Amygdala (tissue), 56 donors: Measurements from ENCODE around the gene MEGF11.

Experiments
- DNase-seq, 56 donors: peaks; one replicate each; lab custom pipeline; 2025; lab: John Stamatoyannopoulos, UW

MEGF11 gene

GRCh38 chr15:66077320-66077663 lies 176.3 kb downstream of the MEGF11 start:
- DNase-seq = no peak

GRCh38 chr15:66076591-66077319 lies 176.8 kb downstream of the MEGF11 start:
- DNase-seq = no peak

GRCh38 chr15:66075947-66076346 lies 177.6 kb downstream of the MEGF11 start:
- DNase-seq = no peak

- DNase-seq = no peak
These were observed 180.8 kb downstream of the MEGF11 start for GRCh38 chr15:66072616-66073361.

- DNase-seq = no peak
These were observed 181.6 kb downstream of the MEGF11 start for GRCh38 chr15:66071921-66072295.

GRCh38 chr15:66071160-66071920 lies 182.2 kb downstream of the MEGF11 start:
- DNase-seq = no peak

GRCh38 chr15:66070220-66070934 lies 183.2 kb downstream of the MEGF11 start:
- DNase-seq = no peak

GRCh38 chr15:66069751-66070150 lies 183.8 kb downstream of the MEGF11 start:
- DNase-seq = no peak

GRCh38 chr15:66068801-66069200 lies 184.7 kb downstream of the MEGF11 start:
- no peak for DNase-seq

GRCh38 chr15:66067687-66068086 lies 185.9 kb downstream of the MEGF11 start:
- no peak for DNase-seq

- no peak for DNase-seq
These were observed 187.1 kb downstream of the MEGF11 start for GRCh38 chr15:66066481-66066880.

- no peak for DNase-seq
These were observed 187.5 kb downstream of the MEGF11 start for GRCh38 chr15:66066005-66066404.

GRCh38 chr15:66065325-66065724 lies 188.2 kb downstream of the MEGF11 start:
- no peak for DNase-seq

- no peak for DNase-seq
These were observed 190.4 kb downstream of the MEGF11 start for GRCh38 chr15:66063147-66063546.

GRCh38 chr15:66057089-66057488 lies 196.5 kb downstream of the MEGF11 start:
- no peak for DNase-seq

- peak in 24 of 56 donors; percentile 2 to 70 (median 20) for DNase-seq
These were observed 199.6 kb downstream of the MEGF11 start for GRCh38 chr15:66053991-66054390.

- no peak for DNase-seq
These were observed 201.7 kb downstream of the MEGF11 start for GRCh38 chr15:66051833-66052232.

GRCh38 chr15:66050264-66050663 lies 203.3 kb downstream of the MEGF11 start:
- DNase-seq = no peak

GRCh38 chr15:66049353-66049752 lies 204.2 kb downstream of the MEGF11 start:
- no peak for DNase-seq

GRCh38 chr15:66047321-66048024 lies 206.1 kb downstream of the MEGF11 start:
- no peak for DNase-seq
